SHP77 (cell line): ENCODE results near the gene FAM149A.

Experiments used
- DNase-seq, 2 experiments: peaks; one replicate each; lab custom pipeline; 2025; lab: John Stamatoyannopoulos, UW

Gene FAM149A

GRCh38 chr4:186202490-186203140 is 98.1 kb downstream of the FAM149A start:
- DNase-seq, result no peak

- DNase-seq, result peak in 1 of 2 experiments; percentile 23
These were observed 98.9 kb downstream of the FAM149A start for GRCh38 chr4:186203406-186203805.

- DNase-seq, result peak; percentile 72 to 78
These were observed 99.6 kb downstream of the FAM149A start for GRCh38 chr4:186204103-186204559.

GRCh38 chr4:186204686-186205085 is 100.2 kb downstream of the FAM149A start:
- DNase-seq, result no peak

GRCh38 chr4:186205156-186205555 is 100.7 kb downstream of the FAM149A start:
- DNase-seq, result no peak

- DNase-seq, result no peak
These were observed 112.0 kb downstream of the FAM149A start for GRCh38 chr4:186216465-186217024.

GRCh38 chr4:186217733-186218293 is 113.3 kb downstream of the FAM149A start:
- DNase-seq, result no peak

GRCh38 chr4:186221624-186222023 is 117.1 kb downstream of the FAM149A start:
- DNase-seq, result no peak
